DMS153 treated with DMSO at 0.1 percent for 48 hours (cell line): ENCODE data around the gene KIF1B.

Experiments
- DNase-seq: peaks from one replicate; lab custom pipeline; 2025; ENCODE audit not compliant: unreplicated experiment; lab: John Stamatoyannopoulos, UW

Gene KIF1B

GRCh38 chr1:10324627-10325026, 114.3 kb downstream of the KIF1B start:
- no peak for DNase-seq

- no peak for DNase-seq
Measured at GRCh38 chr1:10325521-10325920, 115.2 kb downstream of the KIF1B start.

GRCh38 chr1:10326251-10326650, 115.9 kb downstream of the KIF1B start:
- DNase-seq: no peak

- DNase-seq: no peak
Measured at GRCh38 chr1:10328180-10328963, 118.0 kb downstream of the KIF1B start.

GRCh38 chr1:10337436-10337835, 127.1 kb downstream of the KIF1B start:
- DNase-seq: no peak

- DNase-seq: peak; percentile 15
Measured at GRCh38 chr1:10338047-10338446, 127.7 kb downstream of the KIF1B start.

GRCh38 chr1:10338611-10339010, 128.2 kb downstream of the KIF1B start:
- no peak for DNase-seq

GRCh38 chr1:10339036-10339567, 128.7 kb downstream of the KIF1B start:
- DNase-seq: no peak

- DNase-seq: peak; percentile 65
Measured at GRCh38 chr1:10339815-10340214, 129.4 kb downstream of the KIF1B start.

- DNase-seq: no peak
Measured at GRCh38 chr1:10340930-10341590, 130.7 kb downstream of the KIF1B start.

- no peak for DNase-seq
Measured at GRCh38 chr1:10347109-10347508, 136.7 kb downstream of the KIF1B start.

- DNase-seq: no peak
Measured at GRCh38 chr1:10353282-10353681, 142.9 kb downstream of the KIF1B start.

GRCh38 chr1:10353693-10354092, 143.3 kb downstream of the KIF1B start:
- no peak for DNase-seq

GRCh38 chr1:10360045-10360444, 149.7 kb downstream of the KIF1B start:
- no peak for DNase-seq

GRCh38 chr1:10361515-10361914, 151.1 kb downstream of the KIF1B start:
- no peak for DNase-seq

- no peak for DNase-seq
Measured at GRCh38 chr1:10368194-10368593, 157.8 kb downstream of the KIF1B start.

- no peak for DNase-seq
Measured at GRCh38 chr1:10374442-10374860, 164.1 kb downstream of the KIF1B start.

- DNase-seq: peak; percentile 87
Measured at GRCh38 chr1:10377365-10378029, 167.1 kb downstream of the KIF1B start.

- peak; percentile 83 for DNase-seq
Measured at GRCh38 chr1:10378081-10378841, 167.9 kb downstream of the KIF1B start.

GRCh38 chr1:10379101-10379620, 168.8 kb downstream of the KIF1B start:
- no peak for DNase-seq

GRCh38 chr1:10379676-10380075, 169.3 kb downstream of the KIF1B start:
- no peak for DNase-seq
